ENCODE data around the gene NIM1K.

Gene NIM1K

GRCh38 chr5:43298443-43298842 is 106.4 kb downstream of the NIM1K start:
- DNase-seq, result no peak
- Histone ChIP-seq H3K27me3 (replicated peaks) (no peaks in the 10 kb centered on the region), H3K27ac (no peak overlapping the region), H3K36me3 (replicated peaks) (peaks cover 39% of the 10 kb centered on the region), H3K4me3 (ENCODE audit: low read depth, low read length) (no peak overlapping the region)
- in situ Hi-C loops (cut with HindIII; ENCODE audit: low pct_ligation_motif_present, low sequenced_read_pairs), result no loop called here
- TF ChIP-seq CTCF (IDR thresholded peaks at IDR 0.05; ENCODE audit: low read depth, low read length, missing control alignments), result no peak

GRCh38 chr5:43300112-43300511 is 108.1 kb downstream of the NIM1K start:
- DNase-seq, result no peak
- Histone ChIP-seq H3K36me3 (replicated peaks) (peaks cover 32% of the 10 kb centered on the region), H3K27ac (no peak overlapping the region), H3K4me3 (ENCODE audit: low read depth, low read length) (no peak overlapping the region), H3K27me3 (replicated peaks) (no peaks in the 10 kb centered on the region)
- TF ChIP-seq CTCF (IDR thresholded peaks at IDR 0.05; ENCODE audit: low read depth, low read length, missing control alignments), result no peak
- in situ Hi-C loops (cut with HindIII; ENCODE audit: low pct_ligation_motif_present, low sequenced_read_pairs), result no loop called here

GRCh38 chr5:43301653-43302091 is 109.6 kb downstream of the NIM1K start:
- Histone ChIP-seq H3K36me3 (replicated peaks) (peaks cover 22% of the 10 kb centered on the region), H3K4me3 (ENCODE audit: low read depth, low read length) (no peak overlapping the region), H3K27ac (no peak overlapping the region), H3K27me3 (replicated peaks) (no peaks in the 10 kb centered on the region)
- in situ Hi-C loops (cut with HindIII; ENCODE audit: low pct_ligation_motif_present, low sequenced_read_pairs), result no loop called here
- no peak for TF ChIP-seq CTCF (IDR thresholded peaks at IDR 0.05; ENCODE audit: low read depth, low read length, missing control alignments)
- no peak for DNase-seq

- Histone ChIP-seq H3K27me3 (replicated peaks) (no peaks in the 10 kb centered on the region), H3K36me3 (replicated peaks) (peaks cover 14% of the 10 kb centered on the region), H3K4me3 (ENCODE audit: low read depth, low read length) (no peak overlapping the region), H3K27ac (no peak overlapping the region)
- no peak for DNase-seq
- in situ Hi-C loops (cut with HindIII; ENCODE audit: low pct_ligation_motif_present, low sequenced_read_pairs), result no loop called here
- TF ChIP-seq CTCF (IDR thresholded peaks at IDR 0.05; ENCODE audit: low read depth, low read length, missing control alignments), result no peak
Observed at GRCh38 chr5:43302481-43302880, 110.5 kb downstream of the NIM1K start.

GRCh38 chr5:43303242-43303641 is 111.2 kb downstream of the NIM1K start:
- no peak for TF ChIP-seq CTCF (IDR thresholded peaks at IDR 0.05; ENCODE audit: low read depth, low read length, missing control alignments)
- peaks cover 8% of the 10 kb centered on the region for H3K36me3 ChIP-seq (replicated peaks)
- in situ Hi-C loops (cut with HindIII; ENCODE audit: low pct_ligation_motif_present, low sequenced_read_pairs), result no loop called here

GRCh38 chr5:43304525-43304924 is 112.5 kb downstream of the NIM1K start:
- in situ Hi-C loops (cut with HindIII; ENCODE audit: low pct_ligation_motif_present, low sequenced_read_pairs), result no loop called here

More at GRCh38 chr5:43303242-43303641, 111.2 kb downstream of the NIM1K start:
- no peak for DNase-seq
- Histone ChIP-seq H3K4me3 (ENCODE audit: low read depth, low read length) (no peak overlapping the region), H3K27me3 (replicated peaks) (no peaks in the 10 kb centered on the region), H3K27ac (no peak overlapping the region)

More at GRCh38 chr5:43304525-43304924, 112.5 kb downstream of the NIM1K start:
- no peak for DNase-seq
- Histone ChIP-seq H3K4me3 (ENCODE audit: low read depth, low read length) (no peak overlapping the region), H3K36me3 (replicated peaks) (peaks cover 3% of the 10 kb centered on the region), H3K27me3 (replicated peaks) (no peaks in the 10 kb centered on the region), H3K27ac (no peak overlapping the region)
- TF ChIP-seq CTCF (IDR thresholded peaks at IDR 0.05; ENCODE audit: low read depth, low read length, missing control alignments), result no peak
